RWPE2 (cell line): ENCODE results near the gene UCP3.
A peak's percentile ranks its signal among the peaks of the same experiment; 100 is the strongest.

ENCODE experiments used
- ATAC-seq: fragments of 200-7000 bp; cut with Tn5 transposase; 3 replicates; pipeline ENCODE4 v1.9.1; 2021; ENCODE audit warnings: low read depth
- DNase-seq: peaks from one replicate; pipeline ENCODE4 v3.0.0-alpha.2; 2020; ENCODE audit warnings: low spot score
- H3K27ac ChIP-seq: fragments of 450-650 bp; 2 replicates; pipeline ENCODE4 v1.5.1; 2017; ENCODE audit warnings: mild to moderate bottlenecking; ENCODE audit not compliant: poor library complexity, severe bottlenecking
- H3K27me3 ChIP-seq: fragments of 250-450 bp; sonication (Bioruptor Pico); 2 replicates; pipeline ENCODE4 v1.5.1; 2021; ENCODE audit warnings: mild to moderate bottlenecking, moderate library complexity; ENCODE audit not compliant: insufficient read depth, poor library complexity, severe bottlenecking
- H3K36me3 ChIP-seq: fragments of 250-450 bp; sonication (Bioruptor Pico); 2 replicates; pipeline ENCODE4 v1.5.1; 2020; ENCODE audit warnings: low read depth, mild to moderate bottlenecking, moderate library complexity
- H3K4me1 ChIP-seq: fragments of 250-450 bp; sonication (Bioruptor Pico); 2 replicates; pipeline ENCODE4 v1.5.1; 2021; ENCODE audit warnings: mild to moderate bottlenecking, moderate library complexity; ENCODE audit not compliant: insufficient read depth, poor library complexity, severe bottlenecking
- H3K4me3 ChIP-seq: fragments of 250-450 bp; sonication (Bioruptor Pico); 2 replicates; pipeline ENCODE4 v1.5.1; 2021; ENCODE audit warnings: mild to moderate bottlenecking, moderate library complexity; ENCODE audit not compliant: severe bottlenecking
- H3K9me3 ChIP-seq: fragments of 250-450 bp; sonication (Bioruptor Pico); 2 replicates; pipeline ENCODE4 v1.5.1; 2021; ENCODE audit warnings: mild to moderate bottlenecking, moderate library complexity; ENCODE audit not compliant: severe bottlenecking
- CTCF ChIP-seq: fragments of 450-650 bp; IDR thresholded peaks from one replicate; pipeline ENCODE4 v1.5.1; 2017; ENCODE audit warnings: mild to moderate bottlenecking, moderate library complexity; ENCODE audit not compliant: poor library complexity, severe bottlenecking

The UCP3 gene

GRCh38 chr11:74019104-74019738, 10.3 kb upstream of the UCP3 start:
- Histone ChIP-seq H3K27me3 (no peaks in the 10 kb centered on the region), H3K9me3 (no peaks in the 10 kb centered on the region), H3K4me3 (no peak overlapping the region), H3K4me1 (no peaks in the 10 kb centered on the region), H3K27ac (no peak overlapping the region), H3K36me3 (0 out of 2 replicates have a peak, but pooled peaks cover 2% of the 10 kb centered on the region)
- DNase-seq (no peak), ATAC-seq (no peak)
- TF ChIP-seq CTCF: no peak

GRCh38 chr11:74018331-74019005, 9.6 kb upstream of the UCP3 start:
- Histone ChIP-seq H3K4me1 (no peaks in the 10 kb centered on the region), H3K27ac (no peak overlapping the region), H3K27me3 (no peaks in the 10 kb centered on the region), H3K9me3 (no peaks in the 10 kb centered on the region), H3K4me3 (no peak overlapping the region), H3K36me3 (0 out of 2 replicates have a peak, but pooled peaks cover 2% of the 10 kb centered on the region)
- no peak for DNase-seq
- ATAC-seq: peak; percentile 21; the same call in 1 of the 3 replicates
- TF ChIP-seq CTCF: no peak

- TF ChIP-seq CTCF: no peak
- no peaks in the 10 kb centered on the region for H3K9me3 ChIP-seq
- no peak for DNase-seq
- no peaks in the 10 kb centered on the region for H3K27me3 ChIP-seq
- ATAC-seq: no peak
- H3K27ac ChIP-seq: no peak overlapping the region
- no peaks in the 10 kb centered on the region for H3K4me1 ChIP-seq
- H3K4me3 ChIP-seq: no peak overlapping the region
- H3K36me3 ChIP-seq: 0 out of 2 replicates have a peak, but pooled peaks cover 2% of the 10 kb centered on the region
These were observed 8.7 kb upstream of the UCP3 start for GRCh38 chr11:74017631-74018030.

GRCh38 chr11:74015919-74016684, 7.2 kb upstream of the UCP3 start:
- Histone ChIP-seq H3K27me3 (no peaks in the 10 kb centered on the region), H3K27ac (no peak overlapping the region), H3K9me3 (no peaks in the 10 kb centered on the region), H3K4me3 (no peak overlapping the region), H3K4me1 (no peaks in the 10 kb centered on the region), H3K36me3 (0 out of 2 replicates have a peak, but pooled peaks cover 2% of the 10 kb centered on the region)
- ATAC-seq (no peak), DNase-seq (no peak)
- no peak for TF ChIP-seq CTCF
